HEK293 (cell line): ENCODE results near the gene OXA1L.
A peak's percentile ranks its signal among the peaks of the same experiment; 100 is the strongest.

ENCODE experiments used
- SCRT2 ChIP-seq: fragments of 450-650 bp; formaldehyde crosslinking; IDR thresholded peaks from 2 replicates; pipeline ENCODE4 v1.5.1; 2016; ENCODE audit warnings: missing biosample characterization, missing genetic modification characterization
- TRIM28 ChIP-seq: IDR thresholded peaks from 2 replicates; pipeline ENCODE4 v1.6.1; 2011; ENCODE audit warnings: low read length, control low read depth, borderline replicate concordance
- WT1 ChIP-seq: fragments of 450-650 bp; formaldehyde crosslinking; IDR thresholded peaks from 2 replicates; pipeline ENCODE4 v1.5.1; 2016; ENCODE audit warnings: missing biosample characterization, missing genetic modification characterization
- ZFP3 ChIP-seq: fragments of 450-650 bp; formaldehyde crosslinking; IDR thresholded peaks from 2 replicates; pipeline ENCODE4 v1.5.1; 2016; ENCODE audit warnings: low read depth, missing biosample characterization, missing genetic modification characterization
- ZFP37 ChIP-seq: fragments of 450-650 bp; formaldehyde crosslinking; IDR thresholded peaks from 2 replicates; pipeline ENCODE4 v1.5.1; 2016; ENCODE audit warnings: missing biosample characterization, missing genetic modification characterization
- ZNF146 ChIP-seq: fragments of 450-650 bp; formaldehyde crosslinking; IDR thresholded peaks from 2 replicates; pipeline ENCODE4 v1.5.1; 2016; ENCODE audit warnings: missing biosample characterization, missing genetic modification characterization
- ZNF155 ChIP-seq: fragments of 450-650 bp; formaldehyde crosslinking; IDR thresholded peaks from 2 replicates; pipeline ENCODE4 v1.5.1; 2016; ENCODE audit warnings: missing biosample characterization, missing genetic modification characterization
- ZNF19 ChIP-seq: fragments of 450-650 bp; formaldehyde crosslinking; IDR thresholded peaks from 2 replicates; pipeline ENCODE4; 2016; ENCODE audit warnings: missing biosample characterization, missing genetic modification characterization, low read depth
- ZNF223 ChIP-seq: fragments of 450-650 bp; formaldehyde crosslinking; IDR thresholded peaks from 2 replicates; pipeline ENCODE4 v1.5.1; 2016; ENCODE audit warnings: missing biosample characterization, missing genetic modification characterization
- ZNF266 ChIP-seq: fragments of 450-650 bp; formaldehyde crosslinking; IDR thresholded peaks from 2 replicates; pipeline ENCODE4 v1.5.1; 2016; ENCODE audit warnings: missing biosample characterization, missing genetic modification characterization, low read depth
- ZNF274 ChIP-seq, 2 experiments: fragments of 200-500 bp in 1 of 2; fragments of 450-650 bp in 1 of 2; sonication (Bioruptor generic) in 1 of 2; formaldehyde crosslinking in 1 of 2; IDR thresholded peaks; 2 replicates each; pipeline versions ENCODE4 v1.5.1 to v1.6.1; 2014 to 2016; ENCODE audit warnings: borderline replicate concordance in 1 of 2, inconsistent platforms in 1 of 2, low read length in 1 of 2, missing biosample characterization in 1 of 2, missing genetic modification characterization in 1 of 2
- ZNF311 ChIP-seq: fragments of 450-650 bp; formaldehyde crosslinking; IDR thresholded peaks from 2 replicates; pipeline ENCODE4 v1.5.1; 2017; ENCODE audit warnings: missing biosample characterization, missing genetic modification characterization, borderline replicate concordance
- ZNF48 ChIP-seq: fragments of 450-650 bp; formaldehyde crosslinking; IDR thresholded peaks from 2 replicates; pipeline ENCODE4 v1.5.1; 2016; ENCODE audit warnings: missing biosample characterization, missing genetic modification characterization
- ZNF548 ChIP-seq: fragments of 450-650 bp; formaldehyde crosslinking; IDR thresholded peaks from 2 replicates; pipeline ENCODE4 v1.5.1; 2016; ENCODE audit warnings: missing biosample characterization, missing genetic modification characterization
- ZNF549 ChIP-seq: fragments of 450-650 bp; IDR thresholded peaks from 2 replicates; pipeline ENCODE4 v1.5.1; 2018; ENCODE audit warnings: missing biosample characterization, missing genetic modification characterization, mild to moderate bottlenecking, inconsistent platforms, moderate library complexity
- ZNF654 ChIP-seq: fragments of 450-650 bp; formaldehyde crosslinking; IDR thresholded peaks from 2 replicates; pipeline ENCODE4 v1.5.1; 2016; ENCODE audit warnings: low read depth, missing biosample characterization, missing genetic modification characterization
- ZNF792 ChIP-seq: fragments of 450-650 bp; formaldehyde crosslinking; IDR thresholded peaks from 2 replicates; pipeline ENCODE4 v1.5.1; 2016; ENCODE audit warnings: missing biosample characterization, missing genetic modification characterization
- ZXDB ChIP-seq: fragments of 450-650 bp; formaldehyde crosslinking; IDR thresholded peaks from 2 replicates; pipeline ENCODE4 v1.5.1; 2016; ENCODE audit warnings: missing biosample characterization, missing genetic modification characterization
- TF ChIP-seq, protein P1 (sequence below): fragments of 450-650 bp; formaldehyde crosslinking; IDR thresholded peaks from 2 replicates; pipeline ENCODE4 v1.5.1; 2016; ENCODE audit warnings: missing biosample characterization, missing genetic modification characterization
- TF ChIP-seq, protein P2 (sequence below): fragments of 450-650 bp; formaldehyde crosslinking; IDR thresholded peaks from 2 replicates; pipeline ENCODE4 v1.5.1; 2016; ENCODE audit warnings: missing biosample characterization, missing genetic modification characterization, borderline replicate concordance
- TF ChIP-seq, protein P3 (sequence below): fragments of 450-650 bp; formaldehyde crosslinking; IDR thresholded peaks from 2 replicates; pipeline ENCODE4 v1.5.1; 2016; ENCODE audit warnings: missing biosample characterization, missing genetic modification characterization
- TF ChIP-seq, protein P4 (sequence below): fragments of 450-650 bp; formaldehyde crosslinking; IDR thresholded peaks from 2 replicates; pipeline ENCODE4 v1.5.1; 2017; ENCODE audit warnings: missing biosample characterization, missing genetic modification characterization
- TF ChIP-seq, protein P5 (sequence below): sonication (generic); formaldehyde crosslinking; IDR thresholded peaks from 2 replicates; pipeline ENCODE4 v1.8.1; 2022; ENCODE audit warnings: mild to moderate bottlenecking, moderate library complexity, missing genetic modification reagents
- TF ChIP-seq, protein P6 (sequence below): fragments of 450-650 bp; formaldehyde crosslinking; IDR thresholded peaks from 2 replicates; pipeline ENCODE4 v1.5.1; 2017; ENCODE audit warnings: missing biosample characterization, missing genetic modification characterization

Gene OXA1L

DNA sequence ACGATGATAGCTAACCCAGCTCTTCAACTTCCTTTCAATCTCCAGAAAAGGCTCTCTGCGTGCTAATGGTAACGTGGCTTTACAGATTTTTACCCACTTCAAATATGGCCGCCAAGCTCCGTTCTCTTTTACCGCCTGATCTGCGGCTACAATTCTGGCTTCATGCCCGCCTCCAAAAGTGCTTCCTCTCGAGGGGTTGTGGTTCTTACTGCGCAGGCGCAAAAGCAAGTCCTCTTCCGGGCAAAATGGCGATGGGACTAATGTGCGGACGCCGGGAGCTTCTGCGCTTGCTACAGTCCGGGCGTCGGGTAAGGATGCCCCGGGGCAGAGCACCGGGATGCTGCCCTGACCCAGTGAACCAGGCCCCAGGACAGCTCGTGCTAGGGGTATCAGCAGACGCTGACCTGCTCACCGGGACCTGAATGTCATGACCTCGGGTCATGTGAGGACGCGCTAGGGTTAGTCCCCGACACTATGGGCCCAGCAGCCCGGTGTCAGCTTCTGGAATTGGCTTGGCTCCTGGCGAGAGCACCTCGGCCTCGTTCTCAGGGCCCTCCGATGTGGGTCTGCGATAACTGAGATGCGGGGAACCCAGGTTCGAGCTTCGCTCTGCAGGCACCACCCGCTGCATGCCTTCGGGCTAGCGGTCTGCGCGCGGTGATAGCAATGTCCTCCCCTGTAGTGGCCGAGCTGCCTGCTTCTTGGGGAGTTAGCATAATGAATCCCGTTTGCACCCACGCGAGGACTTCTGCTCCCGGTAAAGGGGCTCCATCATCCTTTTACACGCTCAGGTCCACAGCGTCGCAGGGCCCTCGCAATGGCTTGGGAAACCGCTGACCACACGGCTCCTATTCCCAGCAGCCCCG, at the start of gene OXA1L (continued):
- TF ChIP-seq ZFP3 (tag by site-specific recombination), result no peak
- no peak for TF ChIP-seq ZNF223 (tag by site-specific recombination)
- no peak for TF ChIP-seq ZNF19 (tag by site-specific recombination)
- TF ChIP-seq, protein P1, sequence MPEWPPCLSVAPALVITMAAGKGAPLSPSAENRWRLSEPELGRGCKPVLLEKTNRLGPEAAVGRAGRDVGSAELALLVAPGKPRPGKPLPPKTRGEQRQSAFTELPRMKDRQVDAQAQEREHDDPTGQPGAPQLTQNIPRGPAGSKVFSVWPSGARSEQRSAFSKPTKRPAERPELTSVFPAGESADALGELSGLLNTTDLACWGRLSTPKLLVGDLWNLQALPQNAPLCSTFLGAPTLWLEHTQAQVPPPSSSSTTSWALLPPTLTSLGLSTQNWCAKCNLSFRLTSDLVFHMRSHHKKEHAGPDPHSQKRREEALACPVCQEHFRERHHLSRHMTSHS (tag by site-specific recombination), result no peak
- TF ChIP-seq ZNF548, result no peak
- TF ChIP-seq, protein P2, sequence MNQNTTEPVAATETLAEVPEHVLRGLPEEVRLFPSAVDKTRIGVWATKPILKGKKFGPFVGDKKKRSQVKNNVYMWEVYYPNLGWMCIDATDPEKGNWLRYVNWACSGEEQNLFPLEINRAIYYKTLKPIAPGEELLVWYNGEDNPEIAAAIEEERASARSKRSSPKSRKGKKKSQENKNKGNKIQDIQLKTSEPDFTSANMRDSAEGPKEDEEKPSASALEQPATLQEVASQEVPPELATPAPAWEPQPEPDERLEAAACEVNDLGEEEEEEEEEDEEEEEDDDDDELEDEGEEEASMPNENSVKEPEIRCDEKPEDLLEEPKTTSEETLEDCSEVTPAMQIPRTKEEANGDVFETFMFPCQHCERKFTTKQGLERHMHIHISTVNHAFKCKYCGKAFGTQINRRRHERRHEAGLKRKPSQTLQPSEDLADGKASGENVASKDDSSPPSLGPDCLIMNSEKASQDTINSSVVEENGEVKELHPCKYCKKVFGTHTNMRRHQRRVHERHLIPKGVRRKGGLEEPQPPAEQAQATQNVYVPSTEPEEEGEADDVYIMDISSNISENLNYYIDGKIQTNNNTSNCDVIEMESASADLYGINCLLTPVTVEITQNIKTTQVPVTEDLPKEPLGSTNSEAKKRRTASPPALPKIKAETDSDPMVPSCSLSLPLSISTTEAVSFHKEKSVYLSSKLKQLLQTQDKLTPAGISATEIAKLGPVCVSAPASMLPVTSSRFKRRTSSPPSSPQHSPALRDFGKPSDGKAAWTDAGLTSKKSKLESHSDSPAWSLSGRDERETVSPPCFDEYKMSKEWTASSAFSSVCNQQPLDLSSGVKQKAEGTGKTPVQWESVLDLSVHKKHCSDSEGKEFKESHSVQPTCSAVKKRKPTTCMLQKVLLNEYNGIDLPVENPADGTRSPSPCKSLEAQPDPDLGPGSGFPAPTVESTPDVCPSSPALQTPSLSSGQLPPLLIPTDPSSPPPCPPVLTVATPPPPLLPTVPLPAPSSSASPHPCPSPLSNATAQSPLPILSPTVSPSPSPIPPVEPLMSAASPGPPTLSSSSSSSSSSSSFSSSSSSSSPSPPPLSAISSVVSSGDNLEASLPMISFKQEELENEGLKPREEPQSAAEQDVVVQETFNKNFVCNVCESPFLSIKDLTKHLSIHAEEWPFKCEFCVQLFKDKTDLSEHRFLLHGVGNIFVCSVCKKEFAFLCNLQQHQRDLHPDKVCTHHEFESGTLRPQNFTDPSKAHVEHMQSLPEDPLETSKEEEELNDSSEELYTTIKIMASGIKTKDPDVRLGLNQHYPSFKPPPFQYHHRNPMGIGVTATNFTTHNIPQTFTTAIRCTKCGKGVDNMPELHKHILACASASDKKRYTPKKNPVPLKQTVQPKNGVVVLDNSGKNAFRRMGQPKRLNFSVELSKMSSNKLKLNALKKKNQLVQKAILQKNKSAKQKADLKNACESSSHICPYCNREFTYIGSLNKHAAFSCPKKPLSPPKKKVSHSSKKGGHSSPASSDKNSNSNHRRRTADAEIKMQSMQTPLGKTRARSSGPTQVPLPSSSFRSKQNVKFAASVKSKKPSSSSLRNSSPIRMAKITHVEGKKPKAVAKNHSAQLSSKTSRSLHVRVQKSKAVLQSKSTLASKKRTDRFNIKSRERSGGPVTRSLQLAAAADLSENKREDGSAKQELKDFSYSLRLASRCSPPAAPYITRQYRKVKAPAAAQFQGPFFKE (tag by site-specific recombination), result no peak
- no peak for TF ChIP-seq ZNF266 (tag by site-specific recombination)
- TF ChIP-seq ZNF549 (tag by site-specific recombination), result no peak
- no peak for TF ChIP-seq SCRT2
- TF ChIP-seq TRIM28, result peak; percentile 74; the same call in 1 of the 2 replicates
- TF ChIP-seq ZNF274 (IDR thresholded peaks at IDR 0.05; ENCODE audit: low read length), result no peak
- TF ChIP-seq ZNF274 (tag by site-specific recombination; IDR thresholded peaks at IDR 0.05; ENCODE audit: borderline replicate concordance), result no peak
- TF ChIP-seq, protein P3, sequence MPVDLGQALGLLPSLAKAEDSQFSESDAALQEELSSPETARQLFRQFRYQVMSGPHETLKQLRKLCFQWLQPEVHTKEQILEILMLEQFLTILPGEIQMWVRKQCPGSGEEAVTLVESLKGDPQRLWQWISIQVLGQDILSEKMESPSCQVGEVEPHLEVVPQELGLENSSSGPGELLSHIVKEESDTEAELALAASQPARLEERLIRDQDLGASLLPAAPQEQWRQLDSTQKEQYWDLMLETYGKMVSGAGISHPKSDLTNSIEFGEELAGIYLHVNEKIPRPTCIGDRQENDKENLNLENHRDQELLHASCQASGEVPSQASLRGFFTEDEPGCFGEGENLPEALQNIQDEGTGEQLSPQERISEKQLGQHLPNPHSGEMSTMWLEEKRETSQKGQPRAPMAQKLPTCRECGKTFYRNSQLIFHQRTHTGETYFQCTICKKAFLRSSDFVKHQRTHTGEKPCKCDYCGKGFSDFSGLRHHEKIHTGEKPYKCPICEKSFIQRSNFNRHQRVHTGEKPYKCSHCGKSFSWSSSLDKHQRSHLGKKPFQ (tag by site-specific recombination), result no peak
- TF ChIP-seq, protein P4, sequence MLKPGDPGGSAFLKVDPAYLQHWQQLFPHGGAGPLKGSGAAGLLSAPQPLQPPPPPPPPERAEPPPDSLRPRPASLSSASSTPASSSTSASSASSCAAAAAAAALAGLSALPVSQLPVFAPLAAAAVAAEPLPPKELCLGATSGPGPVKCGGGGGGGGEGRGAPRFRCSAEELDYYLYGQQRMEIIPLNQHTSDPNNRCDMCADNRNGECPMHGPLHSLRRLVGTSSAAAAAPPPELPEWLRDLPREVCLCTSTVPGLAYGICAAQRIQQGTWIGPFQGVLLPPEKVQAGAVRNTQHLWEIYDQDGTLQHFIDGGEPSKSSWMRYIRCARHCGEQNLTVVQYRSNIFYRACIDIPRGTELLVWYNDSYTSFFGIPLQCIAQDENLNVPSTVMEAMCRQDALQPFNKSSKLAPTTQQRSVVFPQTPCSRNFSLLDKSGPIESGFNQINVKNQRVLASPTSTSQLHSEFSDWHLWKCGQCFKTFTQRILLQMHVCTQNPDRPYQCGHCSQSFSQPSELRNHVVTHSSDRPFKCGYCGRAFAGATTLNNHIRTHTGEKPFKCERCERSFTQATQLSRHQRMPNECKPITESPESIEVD (tag by site-specific recombination), result no peak
- TF ChIP-seq, protein P5, sequence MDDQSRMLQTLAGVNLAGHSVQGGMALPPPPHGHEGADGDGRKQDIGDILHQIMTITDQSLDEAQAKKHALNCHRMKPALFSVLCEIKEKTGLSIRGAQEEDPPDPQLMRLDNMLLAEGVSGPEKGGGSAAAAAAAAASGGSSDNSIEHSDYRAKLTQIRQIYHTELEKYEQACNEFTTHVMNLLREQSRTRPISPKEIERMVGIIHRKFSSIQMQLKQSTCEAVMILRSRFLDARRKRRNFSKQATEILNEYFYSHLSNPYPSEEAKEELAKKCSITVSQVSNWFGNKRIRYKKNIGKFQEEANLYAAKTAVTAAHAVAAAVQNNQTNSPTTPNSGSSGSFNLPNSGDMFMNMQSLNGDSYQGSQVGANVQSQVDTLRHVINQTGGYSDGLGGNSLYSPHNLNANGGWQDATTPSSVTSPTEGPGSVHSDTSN (CRISPR knock-in tag), result no peak
- TF ChIP-seq ZNF146, result no peak
- no peak for TF ChIP-seq ZNF311
- no peak for TF ChIP-seq WT1 (tag by site-specific recombination)
- TF ChIP-seq ZFP37 (tag by site-specific recombination), result no peak
- no peak for TF ChIP-seq ZNF48
- no peak for TF ChIP-seq ZNF155 (tag by site-specific recombination)
- TF ChIP-seq ZXDB, result peak; percentile 83
- no peak for TF ChIP-seq ZNF654
- TF ChIP-seq, protein P6, sequence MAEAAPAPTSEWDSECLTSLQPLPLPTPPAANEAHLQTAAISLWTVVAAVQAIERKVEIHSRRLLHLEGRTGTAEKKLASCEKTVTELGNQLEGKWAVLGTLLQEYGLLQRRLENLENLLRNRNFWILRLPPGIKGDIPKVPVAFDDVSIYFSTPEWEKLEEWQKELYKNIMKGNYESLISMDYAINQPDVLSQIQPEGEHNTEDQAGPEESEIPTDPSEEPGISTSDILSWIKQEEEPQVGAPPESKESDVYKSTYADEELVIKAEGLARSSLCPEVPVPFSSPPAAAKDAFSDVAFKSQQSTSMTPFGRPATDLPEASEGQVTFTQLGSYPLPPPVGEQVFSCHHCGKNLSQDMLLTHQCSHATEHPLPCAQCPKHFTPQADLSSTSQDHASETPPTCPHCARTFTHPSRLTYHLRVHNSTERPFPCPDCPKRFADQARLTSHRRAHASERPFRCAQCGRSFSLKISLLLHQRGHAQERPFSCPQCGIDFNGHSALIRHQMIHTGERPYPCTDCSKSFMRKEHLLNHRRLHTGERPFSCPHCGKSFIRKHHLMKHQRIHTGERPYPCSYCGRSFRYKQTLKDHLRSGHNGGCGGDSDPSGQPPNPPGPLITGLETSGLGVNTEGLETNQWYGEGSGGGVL (tag by site-specific recombination), result no peak
- TF ChIP-seq ZNF792 (tag by site-specific recombination), result no peak
